Tibial artery (tissue), 4 donors: ENCODE measurements around the gene B4GALNT3.

Source experiments
- DNase-seq, 2 donors: peaks; one replicate each; pipeline ENCODE4 v3.0.0-alpha.2; 2019
- H3K27ac ChIP-seq, 2 donors: fragments of 200-600 bp; sonication (generic) in 1 of 2; 1 replicate in 1 of 2; 2 replicates in 1 of 2; pipeline ENCODE4 v1.5.1; 2018 to 2019; ENCODE audit warnings: mild to moderate bottlenecking in 1 of 2
- H3K27me3 ChIP-seq, 2 donors: fragments of 200-600 bp; sonication (generic) in 1 of 2; one replicate each; pipeline versions ENCODE4 v1.5.1 to v1.6.0; 2016 to 2019
- H3K36me3 ChIP-seq, 3 donors: fragments of 200-600 bp; sonication (generic) in 2 of 3; one replicate each; pipeline ENCODE4 v1.5.1; 2016 to 2019; ENCODE audit warnings: mild to moderate bottlenecking in 2 of 3
- H3K4me1 ChIP-seq, 4 donors: fragments of 200-600 bp; sonication (generic) in 2 of 4; 1 replicate in 3 of 4; 2 replicates in 1 of 4; pipeline ENCODE4 v1.5.1; 2016 to 2019
- H3K4me3 ChIP-seq, 2 donors: fragments of 200-600 bp; sonication (generic) in 1 of 2; 1 replicate in 1 of 2; 2 replicates in 1 of 2; pipeline ENCODE4 v1.5.1; 2018 to 2019; ENCODE audit warnings: mild to moderate bottlenecking in 2 of 2
- H3K9me3 ChIP-seq, 3 donors: fragments of 200-600 bp; sonication (generic) in 1 of 3; one replicate each; pipeline ENCODE4 v1.5.1; 2016 to 2019
- CTCF ChIP-seq, 2 experiments: fragments of 200-600 bp in 1 of 2; fragments of 450-650 bp in 1 of 2; IDR thresholded peaks; one replicate each; pipeline ENCODE4 v1.5.1; 2017 to 2019; ENCODE audit warnings: antibody characterized with exemption in 2 of 2, mild to moderate bottlenecking in 1 of 2, moderate library complexity in 1 of 2
- intact Hi-C: fragments of 100-400 bp; cut with DNase I; formaldehyde crosslinking; loops from one replicate; pipeline ENCODE4 v1.15.0; 2023; ENCODE audit warnings: low total_unique reads

The B4GALNT3 gene

GRCh38 chr12:583251-583869, 123.6 kb downstream of the B4GALNT3 start:
- TF ChIP-seq CTCF (IDR thresholded peaks at IDR 0.05), result no peak
- intact Hi-C loops, result loop anchor here (10.0 kb wide), 1 partner anchor 511 kb away; no protein-coding TSS in a partner anchor
- Histone ChIP-seq H3K36me3 (no peaks in the 10 kb centered on the region), H3K4me3 (no peak overlapping the region), H3K4me1 (no peaks in the 10 kb centered on the region), H3K9me3 (no peaks in the 10 kb centered on the region), H3K27me3 (no peaks in the 10 kb centered on the region), H3K27ac (no peak overlapping the region)
- DNase-seq, result no peak

- Histone ChIP-seq H3K27me3 (no peaks in the 10 kb centered on the region), H3K4me1 (no peaks in the 10 kb centered on the region), H3K36me3 (no peaks in the 10 kb centered on the region), H3K9me3 (no peaks in the 10 kb centered on the region), H3K27ac (no peak overlapping the region), H3K4me3 (no peak overlapping the region)
- no peak for TF ChIP-seq CTCF (IDR thresholded peaks at IDR 0.05)
- DNase-seq, result no peak
- intact Hi-C loops, result loop anchor here (10.0 kb wide), 1 partner anchor 509 kb away; no protein-coding TSS in a partner anchor
These were observed 125.6 kb downstream of the B4GALNT3 start for GRCh38 chr12:585062-586061.

- no peak for TF ChIP-seq CTCF (IDR thresholded peaks at IDR 0.05)
These were observed 126.8 kb downstream of the B4GALNT3 start for GRCh38 chr12:586318-587071.

GRCh38 chr12:587132-588023, 127.6 kb downstream of the B4GALNT3 start:
- Histone ChIP-seq H3K9me3 (no peaks in the 10 kb centered on the region), H3K4me1 (no peaks in the 10 kb centered on the region), H3K4me3 (no peak overlapping the region), H3K27ac (no peak overlapping the region), H3K36me3 (no peaks in the 10 kb centered on the region), H3K27me3 (no peaks in the 10 kb centered on the region)
- peak in 1 of 2 donors; percentile 44 for DNase-seq
- TF ChIP-seq CTCF (IDR thresholded peaks at IDR 0.05), result no peak
- intact Hi-C loops, result loop anchor here (10.0 kb wide), 1 partner anchor 507 kb away; no protein-coding TSS in a partner anchor

More at GRCh38 chr12:586318-587071, 126.8 kb downstream of the B4GALNT3 start:
- Histone ChIP-seq H3K36me3 (no peaks in the 10 kb centered on the region), H3K27ac (no peak overlapping the region), H3K9me3 (no peaks in the 10 kb centered on the region), H3K4me3 (no peak overlapping the region), H3K27me3 (no peaks in the 10 kb centered on the region), H3K4me1 (no peaks in the 10 kb centered on the region)
- DNase-seq, result no peak
- intact Hi-C loops, result loop anchor here (10.0 kb wide), 1 partner anchor 508 kb away; no protein-coding TSS in a partner anchor
